HG03064 (cell line): ENCODE data around the gene VAMP4.
"Not testable (repeated sequence)": the region's sequence is repeated elsewhere in the genome, so short reads cannot be mapped to it uniquely, and the experiment has no call there.

Source experiments
- ATAC-seq: cut with Tn5 transposase; IDR thresholded peaks from one replicate; pipeline ENCODE4 v1.9.1; 2021; ENCODE audit warnings: low read depth; ENCODE audit not compliant: unreplicated experiment

Gene VAMP4

GRCh38 chr1:171707583-171707982 lies 34.3 kb downstream of the VAMP4 start:
- no peak for ATAC-seq

GRCh38 chr1:171702598-171702997 lies 39.3 kb downstream of the VAMP4 start:
- no peak for ATAC-seq

GRCh38 chr1:171699531-171699930 lies 42.3 kb downstream of the VAMP4 start:
- no peak for ATAC-seq

GRCh38 chr1:171695772-171696171 lies 46.1 kb downstream of the VAMP4 start:
- ATAC-seq, result not testable (repeated sequence)

GRCh38 chr1:171693541-171693940 lies 48.3 kb downstream of the VAMP4 start:
- not testable (repeated sequence) for ATAC-seq

- ATAC-seq, result no peak
Measured at GRCh38 chr1:171683870-171684269, 58.0 kb downstream of the VAMP4 start.

GRCh38 chr1:171680339-171680738 lies 61.5 kb downstream of the VAMP4 start:
- no peak for ATAC-seq

GRCh38 chr1:171676823-171677222 lies 65.0 kb downstream of the VAMP4 start:
- ATAC-seq, result no peak

- no peak for ATAC-seq
Measured at GRCh38 chr1:171674431-171675405, 67.1 kb downstream of the VAMP4 start.

GRCh38 chr1:171670739-171671138 lies 71.1 kb downstream of the VAMP4 start:
- ATAC-seq, result no peak

- no peak for ATAC-seq
Measured at GRCh38 chr1:171668372-171668771, 73.5 kb downstream of the VAMP4 start.

- no peak for ATAC-seq
Measured at GRCh38 chr1:171666114-171666769, 75.6 kb downstream of the VAMP4 start.

GRCh38 chr1:171664976-171665375 lies 76.9 kb downstream of the VAMP4 start:
- no peak for ATAC-seq

GRCh38 chr1:171663854-171664575 lies 77.8 kb downstream of the VAMP4 start:
- ATAC-seq, result no peak

- no peak for ATAC-seq
Measured at GRCh38 chr1:171663036-171663853, 78.6 kb downstream of the VAMP4 start.

GRCh38 chr1:171661076-171661650 lies 80.7 kb downstream of the VAMP4 start:
- ATAC-seq, result no peak

- not testable (repeated sequence) for ATAC-seq
Measured at GRCh38 chr1:171656206-171656605, 85.7 kb downstream of the VAMP4 start.

- no peak for ATAC-seq
Measured at GRCh38 chr1:171655746-171656116, 86.1 kb downstream of the VAMP4 start.

- ATAC-seq, result no peak
Measured at GRCh38 chr1:171654942-171655745, 86.7 kb downstream of the VAMP4 start.
